Activated CD4-positive, alpha-beta T cell treated with anti-CD3 and anti-CD28 coated beads for 36 hours (primary cell): ENCODE measurements around the gene ANKRD49. TPM values are rescaled to one million over a fixed set of nuclear protein-coding genes. Genes with fewer than 3 reads are reported as not detected.

Experiments used
- ATAC-seq: fragments of 200-7000 bp; cut with Tn5 transposase; one replicate; pipeline ENCODE4 v1.10.0; 2021; ENCODE audit warnings: mild to moderate bottlenecking, moderate library complexity
- CTCF ChIA-PET: fragments of 350-600 bp; sonication (Branson Sonifier 250); formaldehyde crosslinking; loops from one replicate; lab custom pipeline; 2021; ENCODE audit warnings: antibody characterized with exemption; lab: Charles Lee
- POLR2A ChIA-PET: fragments of 350-600 bp; sonication (Branson Sonifier 250); formaldehyde crosslinking; loops from one replicate; lab custom pipeline; 2021; ENCODE audit warnings: antibody characterized with exemption, inconsistent platforms; lab: Charles Lee
- DNase-seq: peaks from one replicate; pipeline ENCODE4 v3.0.0-alpha.2; 2020
- H3K27ac Mint-ChIP-seq: one replicate; pipeline ENCODE4 v1.8.0; 2021; ENCODE audit warnings: mixed read lengths
- H3K27me3 Mint-ChIP-seq: one replicate; pipeline ENCODE4 v1.8.0; 2021; ENCODE audit warnings: mixed read lengths
- H3K36me3 Mint-ChIP-seq: one replicate; pipeline ENCODE4 v1.8.0; 2021; ENCODE audit warnings: low read depth, mixed read lengths
- H3K4me1 Mint-ChIP-seq: one replicate; pipeline ENCODE4 v1.8.0; 2021; ENCODE audit warnings: mixed read lengths
- H3K4me3 Mint-ChIP-seq: one replicate; pipeline ENCODE4 v1.8.0; 2021; ENCODE audit warnings: mild to moderate bottlenecking, moderate library complexity, mixed read lengths
- H3K9me3 Mint-ChIP-seq: one replicate; pipeline ENCODE4 v1.8.0; 2021; ENCODE audit warnings: low read depth, mixed read lengths
- intact Hi-C, 2 experiments: fragments of 100-400 bp; cut with DNase I in 1 of 2; cut with micrococcal nuclease in 1 of 2; formaldehyde crosslinking; loops; one replicate each; pipeline versions ENCODE4 v1.14.2 to v1.15.1; 2022 to 2024; cut with DNase I, micrococcal nuclease
- total RNA-seq, 2 experiments: library from RNA; stranded (reverse); gene quantifications; one replicate each; pipeline ENCODE4 v1.2.3, GENCODE V29; 2021

ANKRD49 gene
- total RNA-seq, 2 experiments from 2014 or later: 20.8 to 22.4 TPM

DNA sequence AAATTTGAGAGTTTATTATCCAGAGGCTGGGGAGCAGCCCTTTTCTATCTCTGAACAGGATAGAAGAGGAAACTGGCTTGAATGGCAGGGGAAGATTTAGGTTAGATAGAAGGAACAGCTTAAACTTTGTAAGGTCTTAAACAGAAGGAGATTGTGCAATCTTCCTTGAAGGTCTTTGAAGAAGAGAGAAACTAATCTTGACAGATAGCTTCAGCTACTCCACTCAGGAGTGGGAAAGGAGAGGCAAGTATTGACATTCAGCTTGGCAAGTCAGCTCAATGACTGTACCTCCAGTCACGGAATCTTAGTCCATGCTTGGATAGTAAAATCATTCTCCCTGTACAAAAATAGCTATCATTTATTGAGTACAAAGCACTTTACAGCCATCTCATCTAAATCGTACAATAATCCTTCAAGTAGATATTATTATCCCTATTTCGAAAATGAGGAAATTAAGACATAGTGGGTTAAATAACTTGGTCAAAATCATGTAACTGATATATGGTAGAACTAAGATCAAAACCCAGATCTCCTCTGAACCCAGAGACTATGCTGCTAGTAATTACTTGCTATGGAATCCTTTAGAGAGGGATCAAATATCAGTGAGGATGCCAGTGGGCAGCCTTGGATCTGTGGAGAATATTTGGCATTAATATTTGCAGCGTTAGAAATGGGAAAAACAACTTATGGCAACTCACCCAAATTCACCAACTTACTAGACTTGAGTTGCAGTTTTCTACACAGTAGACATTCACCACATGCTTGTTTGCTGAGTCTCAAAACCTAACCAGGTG lies 33.1 kb downstream of the ANKRD49 start:
- no peaks in the 10 kb centered on the region for H3K9me3 Mint-ChIP-seq
- no peaks in the 10 kb centered on the region for H3K4me1 Mint-ChIP-seq
- ATAC-seq: no peak
- CTCF ChIA-PET: interaction anchor here (0.6 to 0.9 kb wide), 4 partner anchors 10 to 631 kb away, joined by 3 to 4 read pairs (median 3); no protein-coding TSS in a partner anchor
- no peak overlapping the region for H3K4me3 Mint-ChIP-seq
- intact Hi-C loops: no loop called here
- no peak overlapping the region for H3K27ac Mint-ChIP-seq
- H3K36me3 Mint-ChIP-seq: no peaks in the 10 kb centered on the region
- no peak for DNase-seq
- peaks cover 11% of the 10 kb centered on the region for H3K27me3 Mint-ChIP-seq
- POLR2A ChIA-PET: no interaction called here

DNA sequence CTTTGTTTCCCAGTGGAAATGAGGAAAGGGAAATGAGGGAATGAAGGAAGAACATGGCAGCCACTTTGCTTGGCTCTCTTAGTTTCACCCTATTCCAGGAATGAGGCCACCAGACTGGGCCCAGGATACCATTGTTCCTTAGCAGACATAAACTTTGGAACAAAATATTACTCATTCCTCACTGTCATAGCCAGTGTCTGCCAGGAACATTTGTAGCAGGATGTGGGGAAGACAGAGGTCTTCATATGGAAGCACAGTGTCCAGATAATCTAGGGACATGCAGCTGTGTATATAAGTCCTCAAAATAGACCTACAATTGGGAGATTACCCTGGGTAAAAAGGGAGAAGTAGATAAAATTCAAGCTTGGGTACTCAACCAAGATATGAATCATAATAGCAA lies 34.8 kb downstream of the ANKRD49 start:
- Mint-ChIP-seq H3K36me3 (no peaks in the 10 kb centered on the region), H3K27ac (no peak overlapping the region), H3K4me3 (no peak overlapping the region), H3K9me3 (no peaks in the 10 kb centered on the region), H3K4me1 (no peaks in the 10 kb centered on the region), H3K27me3 (peaks cover 13% of the 10 kb centered on the region)
- intact Hi-C loops: no loop called here
- CTCF ChIA-PET: interaction anchor here (1.0 kb wide), 1 partner anchor 8 kb away, joined by 5 read pairs; no protein-coding TSS in a partner anchor
- POLR2A ChIA-PET: no interaction called here
- ATAC-seq: no peak
- DNase-seq: no peak

GRCh38 chr11:94532211-94532610 lies 38.4 kb downstream of the ANKRD49 start:
- Mint-ChIP-seq H3K36me3 (no peaks in the 10 kb centered on the region), H3K27me3 (peaks cover 14% of the 10 kb centered on the region), H3K27ac (no peak overlapping the region), H3K9me3 (no peaks in the 10 kb centered on the region), H3K4me3 (no peak overlapping the region), H3K4me1 (peaks cover 2% of the 10 kb centered on the region)
- DNase-seq (no peak), ATAC-seq (no peak)
- CTCF ChIA-PET: interaction anchor here (1.8 kb wide), 1 partner anchor 11 kb away, joined by 8 read pairs; no protein-coding TSS in a partner anchor
- POLR2A ChIA-PET: no interaction called here
- intact Hi-C loops: no loop called here

DNA sequence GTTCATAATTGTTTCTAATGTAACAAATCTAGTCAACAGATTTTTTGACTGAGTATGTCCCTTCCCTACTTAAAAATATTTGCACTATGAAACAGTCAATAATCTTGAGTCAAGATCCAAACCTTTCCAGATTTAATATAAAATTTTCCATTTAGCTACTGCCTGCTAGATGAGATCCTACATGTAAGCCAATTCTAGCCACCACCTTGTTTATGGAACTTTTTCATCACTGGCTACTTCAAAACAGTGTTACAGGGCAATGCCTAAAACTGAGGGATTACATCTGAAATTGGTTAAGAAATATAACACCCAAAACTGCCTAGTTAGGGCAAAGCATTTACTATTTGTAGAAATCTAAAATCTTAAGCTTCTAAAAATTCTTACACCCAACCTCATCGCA lies 39.4 kb downstream of the ANKRD49 start:
- intact Hi-C loops: no loop called here
- no peaks in the 10 kb centered on the region for H3K36me3 Mint-ChIP-seq
- no peaks in the 10 kb centered on the region for H3K9me3 Mint-ChIP-seq
- H3K27me3 Mint-ChIP-seq: peaks cover 15% of the 10 kb centered on the region
- H3K4me3 Mint-ChIP-seq: no peak overlapping the region
- ChIA-PET POLR2A (no interaction called here), CTCF (interaction anchor here (0.8 to 1.0 kb wide), 2 partner anchors 9 to 364 kb away, joined by 3 read pairs; no protein-coding TSS in a partner anchor)
- DNase-seq (no peak), ATAC-seq (no peak)
- H3K4me1 Mint-ChIP-seq: peaks cover 2% of the 10 kb centered on the region
- no peak overlapping the region for H3K27ac Mint-ChIP-seq

GRCh38 chr11:94533696-94534630 lies 40.2 kb downstream of the ANKRD49 start:
- Mint-ChIP-seq H3K36me3 (no peaks in the 10 kb centered on the region), H3K4me3 (no peak overlapping the region), H3K4me1 (peaks cover 2% of the 10 kb centered on the region), H3K27ac (no peak overlapping the region), H3K9me3 (no peaks in the 10 kb centered on the region), H3K27me3 (peaks cover 13% of the 10 kb centered on the region)
- DNase-seq (no peak), ATAC-seq (no peak)
- intact Hi-C loops: no loop called here
- ChIA-PET CTCF (interaction anchor here (1.0 kb wide), 1 partner anchor 364 kb away, joined by 3 read pairs; no protein-coding TSS in a partner anchor), POLR2A (no interaction called here)

GRCh38 chr11:94536386-94536785 lies 42.6 kb downstream of the ANKRD49 start:
- ChIA-PET CTCF (no interaction called here), POLR2A (interaction anchor here (0.7 kb wide), 1 partner anchor 87 kb away, joined by 4 read pairs; no protein-coding TSS in a partner anchor)
- no peak for ATAC-seq
- Mint-ChIP-seq H3K27me3 (peaks cover 12% of the 10 kb centered on the region), H3K4me3 (no peak overlapping the region), H3K36me3 (no peaks in the 10 kb centered on the region), H3K9me3 (no peaks in the 10 kb centered on the region), H3K27ac (no peak overlapping the region), H3K4me1 (peaks cover 2% of the 10 kb centered on the region)
- intact Hi-C loops: no loop called here
- DNase-seq: no peak

- no peak for ATAC-seq
- no peaks in the 10 kb centered on the region for H3K36me3 Mint-ChIP-seq
- peaks cover 2% of the 10 kb centered on the region for H3K4me1 Mint-ChIP-seq
- intact Hi-C loops: no loop called here
- H3K4me3 Mint-ChIP-seq: no peak overlapping the region
- H3K27me3 Mint-ChIP-seq: peaks cover 11% of the 10 kb centered on the region
- H3K9me3 Mint-ChIP-seq: no peaks in the 10 kb centered on the region
- no peak overlapping the region for H3K27ac Mint-ChIP-seq
- CTCF ChIA-PET: no interaction called here
- DNase-seq: no peak
- POLR2A ChIA-PET: no interaction called here
Measured at GRCh38 chr11:94537031-94537600, 43.3 kb downstream of the ANKRD49 start.

DNA sequence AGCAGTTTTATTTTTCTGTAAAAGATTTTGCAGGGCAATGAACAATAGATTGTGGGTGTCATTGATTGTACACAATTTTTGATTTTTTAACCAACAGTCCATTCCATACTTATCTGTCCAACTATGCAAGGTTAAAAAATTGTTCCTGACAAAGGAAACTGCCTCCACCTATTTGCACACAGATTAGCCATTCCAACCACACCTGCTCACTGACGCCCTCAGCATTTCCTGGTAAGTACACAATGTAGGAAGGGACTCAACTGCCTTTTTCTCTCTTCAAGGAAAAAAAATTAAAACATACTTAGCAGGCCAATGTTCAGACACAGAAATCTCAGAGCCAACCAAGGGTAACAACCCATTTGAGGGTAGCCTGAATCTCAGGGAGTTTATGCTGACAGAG lies 45.6 kb downstream of the ANKRD49 start:
- DNase-seq: no peak
- peaks cover 8% of the 10 kb centered on the region for H3K4me1 Mint-ChIP-seq

DNA sequence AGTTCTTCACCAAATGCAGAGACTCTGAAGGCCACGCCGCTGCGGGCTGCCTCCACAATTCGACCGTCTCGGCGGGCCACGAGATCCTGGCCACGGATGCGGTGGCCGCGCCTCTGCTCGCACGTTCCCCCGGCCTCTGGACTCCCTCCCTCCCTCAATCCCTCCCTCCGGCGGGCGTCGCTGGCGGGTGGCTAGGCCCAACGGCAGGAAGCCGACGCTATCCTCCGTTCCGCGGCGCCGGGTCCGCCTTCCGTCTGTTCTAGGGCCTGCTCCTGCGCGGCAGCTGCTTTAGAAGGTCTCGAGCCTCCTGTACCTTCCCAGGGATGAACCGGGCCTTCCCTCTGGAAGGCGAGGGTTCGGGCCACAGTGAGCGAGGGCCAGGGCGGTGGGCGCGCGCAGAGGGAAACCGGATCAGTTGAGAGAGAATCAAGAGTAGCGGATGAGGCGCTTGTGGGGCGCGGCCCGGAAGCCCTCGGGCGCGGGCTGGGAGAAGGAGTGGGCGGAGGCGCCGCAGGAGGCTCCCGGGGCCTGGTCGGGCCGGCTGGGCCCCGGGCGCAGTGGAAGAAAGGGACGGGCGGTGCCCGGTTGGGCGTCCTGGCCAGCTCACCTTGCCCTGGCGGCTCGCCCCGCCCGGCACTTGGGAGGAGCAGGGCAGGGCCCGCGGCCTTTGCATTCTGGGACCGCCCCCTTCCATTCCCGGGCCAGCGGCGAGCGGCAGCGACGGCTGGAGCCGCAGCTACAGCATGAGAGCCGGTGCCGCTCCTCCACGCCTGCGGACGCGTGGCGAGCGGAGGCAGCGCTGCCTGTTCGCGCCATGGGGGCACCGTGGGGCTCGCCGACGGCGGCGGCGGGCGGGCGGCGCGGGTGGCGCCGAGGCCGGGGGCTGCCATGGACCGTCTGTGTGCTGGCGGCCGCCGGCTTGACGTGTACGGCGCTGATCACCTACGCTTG lies 50.2 kb downstream of the ANKRD49 start, which contains the start of gene FUT4:
TSS of gene FUT4 (plus strand) at position 227 of the 951 bp plus-strand sequence. CDS start at position 440, 213 bp downstream.
- POLR2A ChIA-PET: no interaction called here
- peak within 1 kb of the TSS; percentile 92 for H3K4me3 Mint-ChIP-seq
- peaks cover 12% of the 10 kb centered on the region for H3K36me3 Mint-ChIP-seq
- H3K27me3 Mint-ChIP-seq: no peaks in the 10 kb centered on the region
- ATAC-seq: peak; percentile 83
- H3K4me1 Mint-ChIP-seq: peaks cover 39% of the 10 kb centered on the region
- peak within 1 kb of the TSS; percentile 99 for H3K27ac Mint-ChIP-seq
- DNase-seq: peak; percentile 87
- H3K9me3 Mint-ChIP-seq: no peaks in the 10 kb centered on the region
- intact Hi-C loops: loop anchor here (1.0 to 5.0 kb wide), 13 partner anchors 31 to 1848 kb away; partner anchors contain the start of genes ANKRD49 (in 2 of the 2), C11orf54 (in 2 of the 2), MRE11 (in 2 of the 2) and TAF1D (in 2 of the 2)
- CTCF ChIA-PET: no interaction called here

More for the DNA sequence above, 45.6 kb downstream of the ANKRD49 start:
- ATAC-seq: no peak
- CTCF ChIA-PET: no interaction called here
- Mint-ChIP-seq H3K27me3 (peaks cover 7% of the 10 kb centered on the region), H3K4me3 (no peak overlapping the region), H3K36me3 (no peaks in the 10 kb centered on the region), H3K9me3 (no peaks in the 10 kb centered on the region), H3K27ac (no peak overlapping the region)
- intact Hi-C loops: no loop called here
- POLR2A ChIA-PET: no interaction called here

GRCh38 chr11:94544646-94545263 lies 51.0 kb downstream of the ANKRD49 start:
- no peaks in the 10 kb centered on the region for H3K9me3 Mint-ChIP-seq

More at GRCh38 chr11:94544646-94545263, 51.0 kb downstream of the ANKRD49 start:
- DNase-seq: peak; percentile 50
- ATAC-seq: peak; percentile 5
- intact Hi-C loops: loop anchor here (1.0 to 5.0 kb wide), 12 partner anchors 51 to 1848 kb away; partner anchors contain the start of genes ANKRD49 (in 2 of the 2), C11orf54 (in 2 of the 2), MRE11 (in 2 of the 2) and TAF1D (in 2 of the 2)
- Mint-ChIP-seq H3K36me3 (peaks cover 12% of the 10 kb centered on the region), H3K27ac (peak overlapping the region; percentile 60), H3K4me1 (peaks cover 44% of the 10 kb centered on the region), H3K4me3 (peak overlapping the region; percentile 68), H3K27me3 (no peaks in the 10 kb centered on the region)
- POLR2A ChIA-PET: interaction anchor here (1.0 kb wide), 1 partner anchor 10 kb away, joined by 3 read pairs; no protein-coding TSS in a partner anchor
- CTCF ChIA-PET: no interaction called here
